ENCODE measurements around the gene AIFM3. TPM values are rescaled to one million over a fixed set of nuclear protein-coding genes. Genes with fewer than 3 reads are reported as not detected.

Gene AIFM3
- total and polyA plus RNA-seq, 2 donors (not counting 3 experiments of a cell fraction or from before 2014, with no cell fraction given), result 0.15 TPM; not detected in 1

DNA sequence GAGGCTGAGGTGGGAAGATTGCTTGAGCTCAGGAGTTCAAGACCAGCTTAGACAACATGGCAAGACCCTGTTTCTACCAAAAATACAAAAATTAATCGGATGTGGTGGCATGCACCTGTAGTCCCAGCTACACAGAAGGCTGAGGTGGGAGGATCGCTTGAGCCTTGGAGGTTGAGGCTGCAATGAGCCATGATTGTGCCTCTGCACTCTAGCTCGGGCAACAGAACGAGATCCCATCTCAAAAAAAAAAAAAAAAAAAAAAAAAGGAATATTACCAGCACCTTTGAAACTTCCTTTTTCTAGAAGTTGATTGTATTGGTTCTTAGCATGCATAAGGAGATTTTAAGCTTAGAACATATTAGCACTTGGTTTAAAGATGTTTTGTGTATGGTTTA is 38.5 kb upstream of the AIFM3 start:
- H3K27me3 ChIP-seq (ENCODE audit: control insufficient read depth in 2 of 2, insufficient read depth in 2 of 2, low read length in 2 of 2), result no peaks in the 10 kb centered on the region
- no peak overlapping the region for H3K4me2 ChIP-seq (ENCODE audit: insufficient read depth, low read length)
- no peaks in the 10 kb centered on the region for H3K9me1 ChIP-seq (replicated peaks; ENCODE audit: control insufficient read depth, extremely low read depth, insufficient read depth, low read length)
- no peak overlapping the region for H3K27ac ChIP-seq (ENCODE audit: insufficient read depth, low read depth, low read length)
- H3K4me3 ChIP-seq (replicated peaks in 1 of 3; ENCODE audit: insufficient read depth in 1 of 3, low read depth in 1 of 3, low read length in 3 of 3), result no peak overlapping the region
- no peak overlapping the region for H2AFZ ChIP-seq (ENCODE audit: low read depth, low read length)
- no peaks in the 10 kb centered on the region for H3K4me1 ChIP-seq (ENCODE audit: control insufficient read depth, extremely low read depth, insufficient read depth, low read length)
- peaks cover 96% of the 10 kb centered on the region for H3K79me2 ChIP-seq (ENCODE audit: control insufficient read depth, insufficient read depth, low read length)
- H3K9ac ChIP-seq (replicated peaks; ENCODE audit: extremely low read depth, insufficient read depth, low read length), result no peak overlapping the region
- no peak for TF ChIP-seq MYC (IDR thresholded peaks at IDR 0.05; ENCODE audit: low read depth, low read length)
- TF ChIP-seq POLR2AphosphoS5 (IDR thresholded peaks at IDR 0.05; ENCODE audit: insufficient read depth, low read depth, low read length), result no peak
- TF ChIP-seq EZH2 (IDR thresholded peaks at IDR 0.05; ENCODE audit: borderline replicate concordance, low read depth, low read length, severe bottlenecking), result no peak
- TF ChIP-seq POLR2A (IDR thresholded peaks at IDR 0.05; ENCODE audit: low read depth, low read length), result no peak
- TF ChIP-seq CTCF (IDR thresholded peaks at IDR 0.05; ENCODE audit: extremely low read depth in 1 of 2, insufficient read depth in 1 of 2, low read depth in 1 of 2, low read length in 2 of 2), result no peak
- TF ChIP-seq JUN (IDR thresholded peaks at IDR 0.05; ENCODE audit: borderline replicate concordance, insufficient read depth, insufficient read length, low read depth), result no peak
- TF ChIP-seq MAX (IDR thresholded peaks at IDR 0.05; ENCODE audit: insufficient read depth, insufficient read length), result no peak
- TF ChIP-seq FOS (IDR thresholded peaks at IDR 0.05; ENCODE audit: borderline replicate concordance, insufficient read depth, low read length), result no peak
- TF ChIP-seq GATA2 (IDR thresholded peaks at IDR 0.05; ENCODE audit: insufficient read depth, insufficient read length, low read depth, low read length), result no peak
- POLR2A ChIA-PET, result no interaction called here
- H3K36me3 ChIP-seq (ENCODE audit: control insufficient read depth in 2 of 2, extremely low read depth in 1 of 2, insufficient read depth in 2 of 2, low read length in 2 of 2), result no peaks in the 10 kb centered on the region
- BruUV-seq (replicated peaks), result no TSS peak
- CTCF ChIA-PET, result interaction anchor here (0.6 to 0.9 kb wide), 2 partner anchors 12 to 950 kb away, joined by 3 read pairs; no protein-coding TSS in a partner anchor
- intact Hi-C loops (cut with micrococcal nuclease), result no loop called here
- no peaks in the 10 kb centered on the region for H3K9me3 ChIP-seq (replicated peaks; ENCODE audit: control insufficient read depth, insufficient read depth, low read length)
- FAIRE-seq (no peak), DNase-seq (ENCODE audit: low read depth, low spot score) (no peak)
- peaks cover 18% of the 10 kb centered on the region for H4K20me1 ChIP-seq (replicated peaks; ENCODE audit: control insufficient read depth, extremely low read depth, insufficient read depth, low read length)
- dilution Hi-C loops (cut with MboI; ENCODE audit: extremely low pct_ligation_motif_present, low sequenced_read_pairs), result no loop called here

Measured in endothelial cell of umbilical vein (primary cell).